Esophagus (tissue), 2 donors: ENCODE results near the gene NOS2. TPM values are rescaled to one million over a fixed set of nuclear protein-coding genes. Genes with fewer than 3 reads are reported as not detected.
"Not testable (repeated sequence)": the region's sequence is repeated elsewhere in the genome, so short reads cannot be mapped to it uniquely, and the experiment has no call there.

ENCODE experiments used
- H3K27ac ChIP-seq, 2 donors: one replicate each; pipeline ENCODE4 v1.5.1; 2013; ENCODE audit warnings: low read depth in 2 of 2, mild to moderate bottlenecking in 2 of 2, inconsistent platforms in 1 of 2, low read length in 1 of 2, moderate library complexity in 1 of 2
- H3K27me3 ChIP-seq, 2 donors: one replicate each; pipeline ENCODE4 v1.6.1; 2013; ENCODE audit warnings: low read length in 2 of 2, control low read depth in 1 of 2, mild to moderate bottlenecking in 1 of 2; ENCODE audit not compliant: insufficient read depth in 2 of 2, control insufficient read depth in 1 of 2
- H3K36me3 ChIP-seq, 2 donors: one replicate each; pipeline ENCODE4 v1.6.1; 2013; ENCODE audit warnings: low read length in 1 of 2; ENCODE audit not compliant: control insufficient read depth in 2 of 2, insufficient read depth in 2 of 2
- H3K4me1 ChIP-seq, 2 donors: one replicate each; pipeline ENCODE4 v1.6.1; 2013; ENCODE audit warnings: low read length in 1 of 2; ENCODE audit not compliant: control insufficient read depth in 2 of 2, insufficient read depth in 2 of 2
- H3K4me3 ChIP-seq, 2 donors: one replicate each; pipeline ENCODE4 v1.5.1; 2013; ENCODE audit warnings: low read length in 2 of 2, mild to moderate bottlenecking in 2 of 2, low read depth in 1 of 2, moderate library complexity in 1 of 2
- H3K9me3 ChIP-seq, 2 donors: one replicate each; pipeline ENCODE4 v1.6.1; 2013; ENCODE audit warnings: mild to moderate bottlenecking in 2 of 2, low read depth in 1 of 2, low read length in 1 of 2, moderate library complexity in 1 of 2; ENCODE audit not compliant: control insufficient read depth in 2 of 2, insufficient read depth in 1 of 2
- WGBS, 2 donors: extraction: QIAGEN DNeasy Blood & Tissue Kit; methylation state at CpG; one replicate each; pipeline ENCODE4 v1.1.7; 2013; 5-methylcytosine and 5-hydroxymethylcytosine counted together
- polyA plus RNA-seq, 2 donors: library from polyadenylated mRNA; stranded (reverse); fragments of 200-250 nt; gene quantifications; one replicate each; pipeline ENCODE4 v1.2.3, GENCODE V29; 2013
- donor health status: healthy with polysubstance abuse.
- donor health status: Bipolar disorder and iron deficiency.

Gene NOS2
- polyA plus RNA-seq: under 1 TPM; 0.04 to 0.26 TPM

- Histone ChIP-seq H3K27ac (no peak within 1 kb of the TSS), H3K36me3 (no peaks in the 10 kb centered on the region)
Observed at GRCh38 chr17:27800522-27800921, at the start of gene NOS2. Gene NOS2 (minus strand): TSS chr17:27800529. CDS start chr17:27798809, 1,720 bp downstream.

GRCh38 chr17:27849474-27850185, 49.3 kb upstream of the NOS2 start:
- no peak overlapping the region for H3K27ac ChIP-seq
- no peak overlapping the region for H3K4me3 ChIP-seq
- no peaks in the 10 kb centered on the region for H3K36me3 ChIP-seq
- WGBS, 2 donors: 75 to 76% methylated on average over 9 of the region's 9 CpGs
- H3K4me1 ChIP-seq: no peaks in the 10 kb centered on the region
- H3K9me3 ChIP-seq: peaks cover 0 to 3% of the 10 kb centered on the region in 2 donors
- peaks cover 0 to 5% of the 10 kb centered on the region in 2 donors for H3K27me3 ChIP-seq

More at GRCh38 chr17:27800522-27800921, at the start of gene NOS2:
- WGBS, 2 donors: 37 to 38% methylated on average over 1 of the region's 1 CpG
- Histone ChIP-seq H3K9me3 (no peaks in the 10 kb centered on the region), H3K4me3 (no peak within 1 kb of the TSS), H3K4me1 (no peaks in the 10 kb centered on the region), H3K27me3 (peaks cover 0 to under 1% of the 10 kb centered on the region in 2 donors)

GRCh38 chr17:27848931-27849330, 48.6 kb upstream of the NOS2 start:
- Histone ChIP-seq H3K36me3 (no peaks in the 10 kb centered on the region), H3K4me1 (no peaks in the 10 kb centered on the region), H3K9me3 (peaks cover 0 to 3% of the 10 kb centered on the region in 2 donors), H3K27me3 (peaks cover 0 to 5% of the 10 kb centered on the region in 2 donors), H3K4me3 (no peak overlapping the region), H3K27ac (no peak overlapping the region)
- 84 to 90% methylated on average over 3 of the region's 3 CpGs for WGBS, 2 donors

GRCh38 chr17:27846808-27847307, 46.5 kb upstream of the NOS2 start:
- not testable (repeated sequence) for H3K27ac ChIP-seq, H3K36me3 ChIP-seq, H3K4me1 ChIP-seq, H3K9me3 ChIP-seq, H3K27me3 ChIP-seq, H3K4me3 ChIP-seq
- 82 to 91% methylated on average over 11 of the region's 11 CpGs for WGBS, 2 donors

GRCh38 chr17:27846042-27846655, 45.8 kb upstream of the NOS2 start:
- Histone ChIP-seq H3K27me3 (peaks cover 0 to 3% of the 10 kb centered on the region in 2 donors), H3K9me3 (no peaks in the 10 kb centered on the region), H3K27ac (no peak overlapping the region), H3K4me1 (no peaks in the 10 kb centered on the region), H3K36me3 (no peaks in the 10 kb centered on the region), H3K4me3 (no peak overlapping the region)
- 67 to 78% methylated on average over 23 of the region's 23 CpGs for WGBS, 2 donors

GRCh38 chr17:27845264-27846041, 45.1 kb upstream of the NOS2 start:
- H3K9me3 ChIP-seq: no peaks in the 10 kb centered on the region
- H3K27ac ChIP-seq: no peak overlapping the region
- H3K4me3 ChIP-seq: no peak overlapping the region
- no peaks in the 10 kb centered on the region for H3K4me1 ChIP-seq
- 41 to 51% methylated on average over 13 of the region's 13 CpGs for WGBS, 2 donors
- no peaks in the 10 kb centered on the region for H3K36me3 ChIP-seq
- peaks cover 0 to 3% of the 10 kb centered on the region in 2 donors for H3K27me3 ChIP-seq

- Histone ChIP-seq H3K4me1 (no peaks in the 10 kb centered on the region), H3K27ac (no peak overlapping the region), H3K9me3 (no peaks in the 10 kb centered on the region), H3K4me3 (no peak overlapping the region), H3K27me3 (peaks cover 0 to under 1% of the 10 kb centered on the region in 2 donors), H3K36me3 (no peaks in the 10 kb centered on the region)
- WGBS, 2 donors: 70 to 73% methylated on average over 1 of the region's 1 CpG
Observed at GRCh38 chr17:27840688-27841087, 40.4 kb upstream of the NOS2 start.

GRCh38 chr17:27840406-27840678, 40.0 kb upstream of the NOS2 start:
- no CpG with 5 or more reads among the region's 1 CpG for WGBS, 2 donors
- H3K27ac ChIP-seq, H3K36me3 ChIP-seq, H3K9me3 ChIP-seq, H3K27me3 ChIP-seq, H3K4me1 ChIP-seq, H3K4me3 ChIP-seq: not testable (repeated sequence)

- not testable (repeated sequence) for H3K27me3 ChIP-seq, H3K9me3 ChIP-seq, H3K27ac ChIP-seq, H3K4me1 ChIP-seq, H3K4me3 ChIP-seq, H3K36me3 ChIP-seq
- 17 to 33% methylated on average over 1 of the region's 4 CpGs for WGBS, 2 donors
Observed at GRCh38 chr17:27839571-27840405, 39.5 kb upstream of the NOS2 start.
